Measurements from ENCODE around the gene EREG.

- TF ChIP-seq EP300 (IDR thresholded peaks at IDR 0.05) (no peak), CTCF (IDR thresholded peaks at IDR 0.05) (no peak), POLR2AphosphoS5 (IDR thresholded peaks at IDR 0.05) (no peak), POLR2A (IDR thresholded peaks at IDR 0.05) (no peak)
Measured at GRCh38 chr4:74387790-74388189, 22.8 kb downstream of the EREG start.
